Head of caudate nucleus (tissue), 42 donors: ENCODE measurements around the gene UGT1A4.
A peak's percentile ranks its signal among the peaks of the same experiment; 100 is the strongest.

Experiments used
- DNase-seq, 42 donors: peaks; one replicate each; pipeline versions ENCODE4 v3.0.0 to v3.0.0-alpha.2; 2020 to 2021; ENCODE audit warnings: mixed read lengths in 7 of 42
- intact Hi-C: fragments of 100-400 bp; cut with DNase I; formaldehyde crosslinking; loops from one replicate; pipeline ENCODE4 v1.15.0; 2022

The UGT1A4 gene

GRCh38 chr2:233817995-233818638 lies 99.6 kb downstream of the UGT1A4 start:
- DNase-seq: peak in 5 of 42 donors; percentile 2 to 23 (median 8)
- intact Hi-C loops: no loop called here

GRCh38 chr2:233818639-233819621 lies 100.4 kb downstream of the UGT1A4 start:
- intact Hi-C loops: no loop called here

GRCh38 chr2:233819884-233820773 lies 101.6 kb downstream of the UGT1A4 start:
- DNase-seq: peak in 4 of 42 donors; percentile 10 to 29 (median 10)
- intact Hi-C loops: no loop called here

More at GRCh38 chr2:233818639-233819621, 100.4 kb downstream of the UGT1A4 start:
- peak in 6 of 42 donors; percentile 1 to 20 (median 5) for DNase-seq

- DNase-seq: peak in 4 of 42 donors; percentile 10 to 16 (median 12)
- intact Hi-C loops: no loop called here
These were observed 102.2 kb downstream of the UGT1A4 start for GRCh38 chr2:233820774-233821105.

- intact Hi-C loops: no loop called here
- DNase-seq: peak in 3 of 42 donors; percentile 4 to 15 (median 5)
These were observed 102.7 kb downstream of the UGT1A4 start for GRCh38 chr2:233821196-233821595.

GRCh38 chr2:233821709-233822100 lies 103.2 kb downstream of the UGT1A4 start:
- intact Hi-C loops: no loop called here
- peak in 5 of 42 donors; percentile 2 to 21 (median 5) for DNase-seq

- intact Hi-C loops: no loop called here
- DNase-seq: peak in 8 of 42 donors; percentile 1 to 26 (median 10)
These were observed 103.7 kb downstream of the UGT1A4 start for GRCh38 chr2:233822101-233822771.
